Measurements from ENCODE around the gene ASIC1. TPM values are rescaled to one million over a fixed set of nuclear protein-coding genes. Genes with fewer than 3 reads are reported as not detected.
"Not testable (repeated sequence)": the region's sequence is repeated elsewhere in the genome, so short reads cannot be mapped to it uniquely, and the experiment has no call there.

ASIC1 gene
- 6.0 and 9.5 TPM in 2 replicates for total RNA-seq (2014; rRNA removed; shearing (Covaris generic))
- polyA plus RNA-seq (2015; cell fraction: cytosol; rRNA removed): 25.8 and 29.0 TPM in 2 replicates
- polyA plus RNA-seq (2015; cell fraction: nucleus; rRNA removed): 42.0 and 46.5 TPM in 2 replicates

GRCh38 chr12:50057000-50057841 is at the start of gene ASIC1:
Gene ASIC1, plus strand, starts transcription at chr12:50057596. Its CDS starts 1,171 bp downstream, at chr12:50058767.
- DNase-seq (ENCODE audit: low read depth): peak; percentile 56

GRCh38 chr12:50013361-50014147 is 43.8 kb upstream of the ASIC1 start:
- DNase-seq (ENCODE audit: low read depth): no peak

GRCh38 chr12:50014342-50014741 is 43.1 kb upstream of the ASIC1 start:
- no peak for DNase-seq (ENCODE audit: low read depth)

- no peak for DNase-seq (ENCODE audit: low read depth)
These were observed 40.6 kb upstream of the ASIC1 start for GRCh38 chr12:50016501-50017475.

- no peak for DNase-seq (ENCODE audit: low read depth)
These were observed 39.8 kb upstream of the ASIC1 start for GRCh38 chr12:50017641-50018040.

GRCh38 chr12:50018154-50018553 is 39.2 kb upstream of the ASIC1 start:
- DNase-seq (ENCODE audit: low read depth): no peak

- no peak for DNase-seq (ENCODE audit: low read depth)
These were observed 38.4 kb upstream of the ASIC1 start for GRCh38 chr12:50018968-50019367.

GRCh38 chr12:50019524-50019923 is 37.9 kb upstream of the ASIC1 start:
- no peak for DNase-seq (ENCODE audit: low read depth)

GRCh38 chr12:50021031-50021430 is 36.4 kb upstream of the ASIC1 start:
- no peak for DNase-seq (ENCODE audit: low read depth)

- no peak for DNase-seq (ENCODE audit: low read depth)
These were observed 34.5 kb upstream of the ASIC1 start for GRCh38 chr12:50022903-50023302.

- DNase-seq (ENCODE audit: low read depth): no peak
These were observed 33.2 kb upstream of the ASIC1 start for GRCh38 chr12:50024227-50024626.

GRCh38 chr12:50024805-50025186 is 32.6 kb upstream of the ASIC1 start:
- DNase-seq (ENCODE audit: low read depth): no peak

GRCh38 chr12:50025187-50026059 is 32.0 kb upstream of the ASIC1 start, which contains the start of gene RACGAP1:
Gene RACGAP1, minus strand, starts transcription at chr12:50025494. Its CDS starts 8,779 bp downstream, at chr12:50016715.
- DNase-seq (ENCODE audit: low read depth): peak; percentile 97

GRCh38 chr12:50026691-50027090 is 30.7 kb upstream of the ASIC1 start:
- no peak for DNase-seq (ENCODE audit: low read depth)

- DNase-seq (ENCODE audit: low read depth): not testable (repeated sequence)
These were observed 26.9 kb upstream of the ASIC1 start for GRCh38 chr12:50030449-50030848.

GRCh38 chr12:50032515-50032853 is 24.9 kb upstream of the ASIC1 start:
- no peak for DNase-seq (ENCODE audit: low read depth)

- no peak for DNase-seq (ENCODE audit: low read depth)
These were observed 24.4 kb upstream of the ASIC1 start for GRCh38 chr12:50032854-50033581.

- no peak for DNase-seq (ENCODE audit: low read depth)
These were observed 19.1 kb upstream of the ASIC1 start for GRCh38 chr12:50038336-50038735.

GRCh38 chr12:50039151-50039835 is 18.1 kb upstream of the ASIC1 start:
- peak; percentile 93 for DNase-seq (ENCODE audit: low read depth)
